HG03520 (cell line): ENCODE measurements around the gene DAP3.
"Not testable (repeated sequence)": the region's sequence is repeated elsewhere in the genome, so short reads cannot be mapped to it uniquely, and the experiment has no call there.

Source experiments
- ATAC-seq: cut with Tn5 transposase; IDR thresholded peaks from one replicate; pipeline ENCODE4 v1.9.1; 2021; ENCODE audit warnings: mild to moderate bottlenecking, moderate library complexity; ENCODE audit not compliant: unreplicated experiment

DAP3 gene

GRCh38 chr1:155689081-155689607 lies at the start of gene DAP3:
DAP3 (plus strand) TSS chr1:155689091; CDS start chr1:155709780, 20,689 bp downstream.
- not testable (repeated sequence) for ATAC-seq

- ATAC-seq = no peak
Measured at GRCh38 chr1:155640367-155640766, 48.5 kb upstream of the DAP3 start.

GRCh38 chr1:155642559-155643180 lies 46.2 kb upstream of the DAP3 start:
- ATAC-seq = not testable (repeated sequence)

GRCh38 chr1:155643230-155643629 lies 45.7 kb upstream of the DAP3 start:
- no peak for ATAC-seq

DNA sequence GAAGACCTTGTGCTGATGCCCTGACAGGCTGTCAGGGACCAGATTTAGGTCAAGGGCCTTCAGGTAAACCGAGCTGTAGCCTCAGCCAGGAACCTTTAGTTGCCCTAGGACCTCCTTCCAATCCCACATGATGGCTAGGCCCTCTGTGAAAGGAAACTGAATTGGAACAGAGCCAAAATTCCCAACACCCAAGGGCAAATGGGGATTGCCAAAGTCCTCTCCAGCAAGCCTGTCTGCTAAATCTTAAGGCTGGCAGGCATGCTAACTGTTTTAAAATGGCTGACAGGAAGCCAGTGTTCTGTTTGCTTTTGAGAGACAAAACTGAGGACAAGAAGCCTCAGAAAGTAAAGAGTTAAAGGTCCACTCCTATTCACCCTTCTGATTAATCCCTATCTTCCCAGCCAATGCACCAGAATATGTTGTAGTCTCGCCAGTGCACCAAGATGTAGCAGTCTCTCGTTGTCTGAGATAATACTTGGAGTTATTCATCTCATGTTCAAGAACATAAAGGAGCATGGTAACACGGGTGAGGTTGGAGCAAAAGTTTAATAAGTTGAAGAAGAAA lies 43.8 kb upstream of the DAP3 start:
- no peak for ATAC-seq

DNA sequence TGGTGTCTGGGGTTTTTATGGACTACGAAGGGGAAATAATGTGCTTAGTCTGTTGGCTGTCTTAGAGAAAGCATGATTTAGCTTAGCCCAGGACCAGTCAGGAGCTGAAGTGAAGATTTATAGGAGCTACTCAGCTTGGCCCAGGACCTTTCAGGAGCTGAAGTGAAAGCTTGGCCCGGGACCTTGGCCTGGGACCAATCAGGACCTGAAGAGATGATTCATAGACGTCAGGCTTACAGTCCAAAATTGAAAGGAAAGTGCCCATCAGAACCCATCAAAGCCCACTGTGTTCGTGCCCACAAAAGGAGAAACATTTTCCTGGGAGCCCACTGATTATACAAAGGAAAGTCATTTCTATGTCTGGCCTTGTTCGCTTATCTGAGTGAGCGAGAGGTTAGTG lies 43.2 kb upstream of the DAP3 start:
- ATAC-seq = no peak

DNA sequence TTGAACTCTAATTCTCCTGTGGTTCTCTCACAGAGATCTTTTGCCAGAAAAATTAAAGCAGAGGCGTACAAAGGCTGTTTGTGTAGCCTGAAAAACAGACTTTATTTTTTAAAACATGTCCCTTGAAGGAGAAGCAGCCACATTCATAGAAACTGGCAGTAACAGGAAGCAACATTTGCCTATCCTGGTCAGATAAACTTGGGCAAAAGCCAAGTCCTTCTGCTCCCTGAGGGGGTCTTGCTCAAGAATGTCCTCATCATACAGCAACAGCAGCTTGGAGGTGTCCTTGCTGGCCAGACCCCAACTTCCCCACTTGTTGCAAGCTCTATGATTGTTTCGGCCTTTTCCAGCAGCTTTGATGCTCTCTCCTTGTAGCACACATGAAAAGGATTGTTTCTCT lies 42.6 kb upstream of the DAP3 start:
- no peak for ATAC-seq

- no peak for ATAC-seq
Measured at GRCh38 chr1:155648207-155649147, 40.4 kb upstream of the DAP3 start.

GRCh38 chr1:155649676-155650075 lies 39.2 kb upstream of the DAP3 start:
- no peak for ATAC-seq

DNA sequence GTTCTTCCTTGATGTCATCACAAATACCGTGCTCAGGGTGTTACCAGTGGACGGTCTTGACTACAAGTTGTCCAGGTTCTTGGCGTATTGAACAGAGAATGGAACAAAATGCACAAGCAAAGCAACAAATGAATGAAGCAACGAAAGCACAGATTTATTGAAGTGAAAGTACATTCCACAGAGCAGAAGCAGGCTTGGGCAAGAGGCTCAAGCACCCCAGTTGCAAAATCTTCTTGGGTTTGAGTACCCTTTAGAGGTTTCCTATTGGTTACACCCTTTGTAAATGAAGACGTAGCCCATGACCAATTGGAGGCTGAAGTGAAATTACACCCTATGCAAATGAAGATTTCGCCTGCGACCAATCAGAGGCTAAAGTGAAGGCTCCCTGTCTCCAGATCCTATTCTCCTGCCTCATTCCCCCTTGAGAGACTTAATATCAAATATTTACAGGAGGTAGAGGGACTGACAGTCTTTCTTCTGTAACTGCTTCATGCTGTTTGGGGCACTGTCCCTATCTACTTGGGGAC lies 38.6 kb upstream of the DAP3 start:
- ATAC-seq = no peak

GRCh38 chr1:155651861-155652661 lies 36.8 kb upstream of the DAP3 start:
- no peak for ATAC-seq

- ATAC-seq = no peak
Measured at GRCh38 chr1:155652951-155653350, 35.9 kb upstream of the DAP3 start.

DNA sequence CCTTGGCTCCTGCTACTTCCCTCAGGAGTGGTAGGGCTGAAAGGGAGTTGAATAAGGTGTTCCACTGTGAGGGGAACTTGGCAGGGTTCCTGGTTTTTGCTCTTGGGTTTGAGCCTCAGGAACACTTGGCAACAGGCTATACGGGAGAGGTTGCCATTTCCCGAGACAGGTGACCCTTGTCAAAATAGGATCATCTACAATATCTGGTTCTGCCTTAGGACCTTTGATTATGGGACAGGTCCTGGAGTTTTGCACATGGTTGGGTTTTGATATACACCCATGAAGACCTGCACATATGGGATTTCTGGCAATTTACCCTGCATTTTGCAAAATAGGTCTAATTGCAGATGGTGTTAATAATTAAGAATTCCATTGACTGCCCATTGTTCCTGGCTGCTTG lies 31.4 kb upstream of the DAP3 start:
- ATAC-seq = no peak

DNA sequence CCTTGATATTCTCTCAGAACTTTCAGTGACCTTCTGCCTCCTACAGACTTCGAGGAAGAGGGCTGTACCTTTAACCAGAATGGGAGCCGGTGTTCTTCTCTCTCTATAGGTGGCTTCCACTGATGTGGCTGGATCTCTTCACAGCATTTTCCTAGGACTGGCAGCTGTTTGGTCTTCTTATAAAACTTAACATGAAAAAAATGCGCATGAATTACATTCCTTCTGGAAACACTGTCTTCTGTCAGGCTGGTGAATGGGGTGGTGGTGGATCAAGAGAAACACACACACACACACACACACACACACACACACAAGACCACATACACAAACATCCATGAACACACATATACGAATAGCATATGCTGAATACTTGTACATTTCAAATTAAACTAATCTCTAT lies 27.7 kb upstream of the DAP3 start:
- not testable (repeated sequence) for ATAC-seq

DNA sequence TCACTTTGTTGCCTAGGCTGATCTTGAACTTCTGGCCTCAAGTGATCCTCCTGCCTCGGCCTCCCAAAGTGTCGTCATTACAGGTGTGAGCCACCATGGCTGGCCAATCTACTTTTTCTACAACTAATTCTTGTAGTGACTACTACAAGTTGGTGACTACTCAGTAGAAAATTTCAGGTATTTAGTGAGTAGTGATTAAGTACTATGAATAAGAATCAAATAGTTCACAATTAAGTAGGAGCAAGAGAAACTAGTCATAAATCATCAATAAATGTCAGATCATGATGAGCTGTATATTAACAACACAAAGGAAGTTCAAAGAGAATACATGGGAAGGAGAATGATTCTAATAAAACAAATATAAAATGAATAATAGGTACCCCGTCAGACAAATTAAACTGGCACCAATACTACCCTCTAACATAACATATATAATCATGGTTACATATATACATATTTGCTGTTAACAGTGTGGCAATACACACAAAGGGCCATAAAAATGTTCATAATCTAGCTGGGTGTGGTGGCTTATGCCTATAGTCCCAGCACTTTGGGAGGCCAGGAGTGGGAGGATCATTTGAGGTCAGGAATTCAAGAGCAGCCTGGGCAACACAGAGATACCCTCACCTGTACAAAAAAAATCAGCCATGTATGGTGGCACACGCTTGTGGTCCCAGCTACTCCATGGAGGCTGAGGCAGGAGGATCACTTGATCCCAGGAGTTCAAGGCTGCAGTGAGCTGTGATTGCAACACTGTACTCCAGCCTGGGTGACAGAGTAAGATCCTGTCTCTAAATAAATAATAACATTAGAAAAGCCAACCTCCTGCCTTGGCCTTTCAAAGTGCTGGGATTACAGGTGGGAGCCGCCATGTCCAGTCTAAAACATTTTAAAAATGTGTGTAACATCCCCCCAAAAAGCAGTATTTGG lies 19.4 kb upstream of the DAP3 start:
- ATAC-seq = no peak

DNA sequence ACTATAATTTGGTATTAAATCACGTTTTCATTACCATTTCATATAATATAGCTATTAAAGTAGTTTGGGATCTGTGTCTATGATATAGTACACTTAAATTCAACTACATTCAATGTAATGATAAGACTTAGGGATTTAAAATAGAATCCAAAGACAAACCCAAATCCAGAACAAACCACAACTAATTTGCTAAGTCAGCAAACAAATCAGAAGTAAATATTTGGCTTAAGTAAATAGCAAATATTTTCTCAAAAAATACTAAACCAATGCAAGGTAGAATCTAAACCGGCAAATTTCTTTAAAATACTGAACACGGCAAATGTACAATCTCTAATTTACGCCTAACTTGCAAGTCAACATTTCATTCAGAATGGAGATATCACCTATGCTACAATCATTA lies 17.1 kb upstream of the DAP3 start:
- ATAC-seq = no peak

DNA sequence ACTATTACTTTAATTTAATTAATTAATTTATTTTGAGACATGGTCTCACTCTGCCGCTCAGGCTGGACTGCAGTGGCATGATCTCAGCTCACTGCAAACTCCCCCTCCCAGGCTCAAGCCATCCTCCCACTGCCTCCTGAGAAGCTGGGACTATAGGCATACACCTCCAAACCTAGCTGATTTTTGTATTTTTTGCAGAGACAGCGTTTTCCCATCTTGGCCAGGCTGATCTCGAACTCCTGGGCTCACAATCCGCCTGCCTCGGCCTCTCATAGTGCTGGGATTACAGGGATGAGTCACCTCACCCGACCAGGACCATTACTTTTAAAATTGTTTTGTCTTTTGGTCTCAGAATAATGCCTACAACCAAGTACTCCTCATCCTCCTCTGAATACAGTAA lies 15.9 kb upstream of the DAP3 start:
- ATAC-seq = no peak

- no peak for ATAC-seq
Measured at GRCh38 chr1:155678027-155678426, 10.9 kb upstream of the DAP3 start.

GRCh38 chr1:155678992-155679391 lies 9.9 kb upstream of the DAP3 start:
- not testable (repeated sequence) for ATAC-seq
